Immature natural killer cell (primary cell): Measurements from ENCODE around the gene CD274. TPM values are rescaled to one million over a fixed set of nuclear protein-coding genes. Genes with fewer than 3 reads are reported as not detected.
"Not testable (repeated sequence)": the region's sequence is repeated elsewhere in the genome, so short reads cannot be mapped to it uniquely, and the experiment has no call there.

Experiments used
- DNase-seq, 3 donors: peaks; one replicate each; pipeline ENCODE4 v3.0.0; 2022; ENCODE audit warnings: mixed read lengths in 1 of 3
- H3K27ac Mint-ChIP-seq, 6 donors: one replicate each; pipeline ENCODE4 v1.8.0; 2020; ENCODE audit warnings: mixed read lengths in 6 of 6, mild to moderate bottlenecking in 5 of 6, inconsistent platforms in 4 of 6, moderate library complexity in 3 of 6
- H3K27me3 Mint-ChIP-seq, 3 donors: one replicate each; pipeline ENCODE4 v1.8.0; 2020 to 2021; ENCODE audit warnings: low read depth in 3 of 3, mild to moderate bottlenecking in 3 of 3, mixed read lengths in 3 of 3, moderate library complexity in 3 of 3, inconsistent platforms in 1 of 3
- H3K36me3 Mint-ChIP-seq, 3 donors: one replicate each; pipeline ENCODE4 v1.8.0; 2020; ENCODE audit warnings: mixed read lengths in 3 of 3, inconsistent platforms in 2 of 3, mild to moderate bottlenecking in 2 of 3
- H3K4me1 Mint-ChIP-seq, 2 donors: one replicate each; pipeline ENCODE4 v1.8.0; 2020; ENCODE audit warnings: inconsistent platforms in 2 of 2, mild to moderate bottlenecking in 2 of 2, mixed read lengths in 2 of 2, moderate library complexity in 1 of 2
- H3K4me3 Mint-ChIP-seq, 5 donors: one replicate each; pipeline ENCODE4 v1.8.0; 2020; ENCODE audit warnings: mild to moderate bottlenecking in 5 of 5, mixed read lengths in 5 of 5, inconsistent platforms in 3 of 5, moderate library complexity in 3 of 5
- H3K9me3 Mint-ChIP-seq, 6 donors: one replicate each; pipeline ENCODE4 v1.8.0; 2020; ENCODE audit warnings: mild to moderate bottlenecking in 6 of 6, mixed read lengths in 6 of 6, inconsistent platforms in 4 of 6, moderate library complexity in 3 of 6
- polyA plus RNA-seq, 3 donors: library from polyadenylated mRNA; unstranded; fragments of 300-500 nt; fragmentation: Illumina TruSeq; gene quantifications; one replicate each; pipeline ENCODE4 v1.2.3, GENCODE V29; 2021

Gene CD274
- polyA plus RNA-seq, 3 donors from 2014 or later: 1.5 to 3.1 (median 2.4) TPM

DNA sequence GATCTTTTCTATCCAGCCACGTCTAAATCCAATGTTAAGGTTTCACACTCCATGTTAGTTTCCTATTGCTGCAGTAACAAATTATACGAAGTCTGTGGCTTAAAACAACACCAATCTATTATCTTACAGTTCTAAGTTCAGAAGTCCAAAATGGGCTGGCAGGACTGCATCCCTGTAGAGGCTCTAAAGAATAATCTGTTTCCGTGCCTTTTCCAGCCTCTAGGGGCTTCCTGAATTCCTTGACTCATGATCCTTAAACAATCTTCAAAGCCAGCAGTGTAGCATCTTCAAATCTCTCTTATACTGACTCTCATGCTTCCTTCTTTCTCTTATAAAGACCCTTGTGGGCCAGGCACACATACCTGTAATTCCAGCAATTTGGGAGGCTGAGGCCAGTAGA lies 19.4 kb upstream of the CD274 start:
- peaks cover 0 to 3% (median 0%) of the 10 kb centered on the region in 3 donors for H3K27me3 Mint-ChIP-seq

GRCh38 chr9:5432890-5433289 lies 17.5 kb upstream of the CD274 start:
- not testable (repeated sequence) for H3K9me3 Mint-ChIP-seq, H3K27ac Mint-ChIP-seq, H3K27me3 Mint-ChIP-seq, DNase-seq, H3K4me3 Mint-ChIP-seq
- Mint-ChIP-seq H3K4me1 (peaks cover 18 to 30% of the 10 kb centered on the region in 2 donors), H3K36me3 (peaks cover 14 to 24% (median 17%) of the 10 kb centered on the region in 3 donors)

More for the DNA sequence above, 19.4 kb upstream of the CD274 start:
- no peaks in the 10 kb centered on the region for H3K9me3 Mint-ChIP-seq
- DNase-seq: no peak
- no peak overlapping the region for H3K27ac Mint-ChIP-seq
- H3K4me1 Mint-ChIP-seq: peaks cover under 1 to 10% of the 10 kb centered on the region in 2 donors
- H3K36me3 Mint-ChIP-seq: peaks cover 10 to 19% (median 17%) of the 10 kb centered on the region in 3 donors
- no peak overlapping the region for H3K4me3 Mint-ChIP-seq

DNA sequence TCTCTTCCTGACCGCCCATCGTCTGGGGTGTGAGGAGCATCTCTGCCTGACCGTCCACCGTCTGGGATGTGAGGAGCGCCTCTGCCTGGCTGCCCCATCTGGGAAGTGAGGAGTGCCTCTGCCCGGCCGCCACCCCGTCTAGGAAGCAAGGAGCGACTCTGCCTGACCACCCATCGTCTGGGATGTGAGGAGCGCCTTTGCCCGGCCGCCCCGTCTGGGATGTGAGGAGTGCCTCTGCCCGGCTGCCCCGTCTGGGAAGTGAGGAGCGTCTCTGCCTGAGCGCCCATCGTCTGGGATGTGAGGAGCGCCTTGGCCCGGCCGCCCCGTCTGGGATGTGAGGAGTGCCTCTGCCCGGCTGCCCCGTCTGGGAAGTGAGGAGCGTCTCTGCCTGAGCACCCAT lies 17.0 kb upstream of the CD274 start:
- not testable (repeated sequence) for H3K9me3 Mint-ChIP-seq, DNase-seq, H3K27ac Mint-ChIP-seq, H3K4me3 Mint-ChIP-seq
- H3K4me1 Mint-ChIP-seq: peaks cover 23 to 34% of the 10 kb centered on the region in 2 donors
- peaks cover 14 to 24% (median 17%) of the 10 kb centered on the region in 3 donors for H3K36me3 Mint-ChIP-seq
- peaks cover 0 to 11% (median 2%) of the 10 kb centered on the region in 3 donors for H3K27me3 Mint-ChIP-seq

DNA sequence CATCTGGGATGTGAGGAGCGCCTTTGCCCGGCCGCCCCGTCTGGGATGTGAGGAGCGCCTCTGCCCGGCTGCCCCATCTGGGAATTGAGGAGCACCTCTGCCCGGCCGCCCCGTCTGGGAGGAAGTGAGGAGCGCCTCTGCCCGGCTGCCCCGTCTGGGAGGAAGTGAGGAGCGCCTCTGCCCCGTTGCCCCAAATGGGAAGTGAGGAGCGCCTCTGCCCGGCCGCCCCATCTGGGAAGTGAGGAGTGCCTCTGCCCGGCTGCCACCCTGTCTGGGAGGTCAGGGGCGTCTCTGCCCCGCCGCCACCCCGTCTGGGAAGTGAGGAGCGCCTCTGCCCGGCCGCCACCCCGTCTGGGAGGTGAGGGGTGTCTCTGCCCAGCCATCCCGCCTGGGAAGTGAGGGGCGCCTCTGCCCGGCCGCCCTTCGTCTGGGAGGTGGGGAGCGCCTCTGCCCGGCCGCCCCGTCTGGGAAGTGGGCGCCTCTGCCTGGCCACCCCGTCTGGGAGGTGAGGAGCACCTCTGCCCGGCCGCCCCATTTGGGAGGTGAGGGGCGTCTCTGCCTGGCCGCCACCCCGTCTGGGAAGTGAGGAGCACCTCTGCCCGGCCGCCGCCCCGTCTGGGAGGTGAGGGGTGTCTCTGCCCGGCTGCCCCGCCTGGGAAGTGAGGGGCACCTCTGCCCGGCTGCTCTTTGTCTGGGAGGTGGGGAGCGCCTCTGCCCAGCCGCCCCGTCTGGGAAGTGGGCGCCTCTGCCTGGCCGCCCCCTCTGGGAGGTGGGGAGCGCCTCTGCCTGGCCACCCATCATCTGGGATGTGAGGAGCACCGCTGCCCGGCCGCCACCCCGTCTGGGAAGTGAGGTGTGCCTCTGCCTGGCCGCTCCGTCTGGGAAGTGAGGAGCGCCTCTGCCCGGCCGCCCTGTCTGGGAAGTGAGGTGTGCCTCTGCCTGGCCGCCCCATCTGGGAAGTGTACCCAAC lies 16.2 kb upstream of the CD274 start:
- not testable (repeated sequence) for DNase-seq, H3K4me3 Mint-ChIP-seq, H3K27ac Mint-ChIP-seq, H3K9me3 Mint-ChIP-seq
- Mint-ChIP-seq H3K36me3 (peaks cover 14 to 24% (median 17%) of the 10 kb centered on the region in 3 donors), H3K4me1 (peaks cover 28 to 40% of the 10 kb centered on the region in 2 donors), H3K27me3 (peaks cover 0 to 11% (median 2%) of the 10 kb centered on the region in 3 donors)

DNA sequence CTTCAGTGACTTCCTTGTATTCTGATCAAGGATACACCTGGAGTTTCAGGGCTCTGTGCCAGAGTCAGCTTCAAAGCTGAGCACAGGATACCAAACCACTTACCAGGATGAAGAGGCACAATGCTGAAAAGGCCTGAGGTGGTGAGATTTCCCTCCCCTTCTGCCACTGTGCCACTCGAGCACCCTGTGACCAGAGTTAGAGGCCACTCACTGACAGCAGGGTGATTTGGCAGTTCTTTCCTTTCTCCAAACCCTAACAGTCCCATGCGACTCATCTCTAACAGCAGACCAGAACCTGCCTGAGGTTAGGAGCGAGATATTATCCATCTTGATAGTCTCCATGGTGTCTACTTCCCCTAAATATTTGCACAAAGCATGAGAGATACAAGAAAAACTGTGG lies 14.4 kb upstream of the CD274 start:
- no peaks in the 10 kb centered on the region for H3K9me3 Mint-ChIP-seq
- H3K27me3 Mint-ChIP-seq: peaks cover 0 to 11% (median 2%) of the 10 kb centered on the region in 3 donors
- peak overlapping the region; percentile 26 to 98 (median 94) for H3K4me3 Mint-ChIP-seq
- no peak for DNase-seq
- peaks cover 12 to 17% (median 16%) of the 10 kb centered on the region in 3 donors for H3K36me3 Mint-ChIP-seq
- peak overlapping the region in 3 of 6 donors; percentile 45 to 98 (median 96) for H3K27ac Mint-ChIP-seq
- H3K4me1 Mint-ChIP-seq: peaks cover 28 to 40% of the 10 kb centered on the region in 2 donors

GRCh38 chr9:5436441-5436840 lies 13.9 kb upstream of the CD274 start:
- Mint-ChIP-seq H3K4me3 (peak overlapping the region; percentile 94 to 98 (median 95)), H3K27ac (peak overlapping the region; percentile 96 to 98 (median 98)), H3K9me3 (no peaks in the 10 kb centered on the region), H3K27me3 (peaks cover 0 to 11% (median 2%) of the 10 kb centered on the region in 3 donors), H3K36me3 (peaks cover 9 to 14% (median 14%) of the 10 kb centered on the region in 3 donors), H3K4me1 (peaks cover 28 to 40% of the 10 kb centered on the region in 2 donors)
- DNase-seq: no peak

DNA sequence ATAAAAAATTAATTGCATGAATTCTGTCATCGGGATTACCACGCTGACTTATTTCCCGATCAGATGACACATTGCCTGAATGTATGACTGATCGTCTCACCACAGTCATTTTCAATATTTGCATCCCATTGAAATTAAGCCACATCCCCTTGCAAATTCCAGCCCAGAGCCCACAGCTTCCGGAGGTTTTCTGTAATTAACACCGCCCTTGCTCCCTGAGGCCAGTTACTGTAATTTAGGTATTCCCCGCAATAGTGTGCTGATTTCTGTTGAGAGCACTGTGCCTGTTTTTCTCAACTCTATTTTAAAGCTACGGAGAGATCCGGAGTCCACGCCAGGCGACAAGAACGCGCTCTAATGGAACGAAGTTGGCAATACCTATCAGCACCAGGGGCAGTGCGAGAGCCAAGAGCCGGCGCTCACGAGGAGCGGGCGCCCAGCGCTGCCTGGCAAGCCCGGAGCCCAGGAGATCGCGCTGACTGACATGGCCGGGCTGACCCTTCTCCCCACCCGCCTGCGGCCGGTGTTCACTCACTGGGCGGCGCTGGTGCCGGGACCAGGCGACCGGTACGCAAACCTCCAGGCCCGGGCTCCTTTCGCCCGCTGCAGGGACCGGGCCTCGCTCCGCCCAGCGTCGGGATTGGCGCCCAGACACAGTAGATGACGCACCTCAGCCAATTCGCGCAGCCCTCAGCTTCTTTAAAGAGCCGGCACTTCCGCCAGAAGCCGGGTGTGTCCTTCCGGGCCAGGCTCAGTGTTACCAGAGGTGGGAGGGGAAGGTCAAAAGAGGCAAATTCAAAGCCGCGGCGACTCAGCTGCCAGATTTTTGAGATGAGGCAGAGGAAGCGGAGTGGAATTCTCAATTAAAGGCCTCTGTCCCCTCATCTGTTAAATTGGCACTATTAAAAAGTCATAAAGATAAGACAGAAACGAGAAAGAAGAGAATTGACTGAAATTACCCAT lies 12.8 kb upstream of the CD274 start, which contains the start of gene PLGRKT:
Gene PLGRKT (minus strand): TSS at position 672 of the 963 bp plus-strand sequence. CDS start 5,948 bp downstream, outside the sequence.
- peak within 1 kb of the TSS; percentile 96 to 98 (median 98) for H3K27ac Mint-ChIP-seq
- peaks cover 4 to 14% (median 6%) of the 10 kb centered on the region in 3 donors for H3K36me3 Mint-ChIP-seq
- H3K4me3 Mint-ChIP-seq: peak within 1 kb of the TSS; percentile 94 to 98 (median 95)
- peaks cover 0 to 11% (median 2%) of the 10 kb centered on the region in 3 donors for H3K27me3 Mint-ChIP-seq
- peaks cover 28 to 40% of the 10 kb centered on the region in 2 donors for H3K4me1 Mint-ChIP-seq
- peak; percentile 88 to 91 (median 89) for DNase-seq
- H3K9me3 Mint-ChIP-seq: no peaks in the 10 kb centered on the region

DNA sequence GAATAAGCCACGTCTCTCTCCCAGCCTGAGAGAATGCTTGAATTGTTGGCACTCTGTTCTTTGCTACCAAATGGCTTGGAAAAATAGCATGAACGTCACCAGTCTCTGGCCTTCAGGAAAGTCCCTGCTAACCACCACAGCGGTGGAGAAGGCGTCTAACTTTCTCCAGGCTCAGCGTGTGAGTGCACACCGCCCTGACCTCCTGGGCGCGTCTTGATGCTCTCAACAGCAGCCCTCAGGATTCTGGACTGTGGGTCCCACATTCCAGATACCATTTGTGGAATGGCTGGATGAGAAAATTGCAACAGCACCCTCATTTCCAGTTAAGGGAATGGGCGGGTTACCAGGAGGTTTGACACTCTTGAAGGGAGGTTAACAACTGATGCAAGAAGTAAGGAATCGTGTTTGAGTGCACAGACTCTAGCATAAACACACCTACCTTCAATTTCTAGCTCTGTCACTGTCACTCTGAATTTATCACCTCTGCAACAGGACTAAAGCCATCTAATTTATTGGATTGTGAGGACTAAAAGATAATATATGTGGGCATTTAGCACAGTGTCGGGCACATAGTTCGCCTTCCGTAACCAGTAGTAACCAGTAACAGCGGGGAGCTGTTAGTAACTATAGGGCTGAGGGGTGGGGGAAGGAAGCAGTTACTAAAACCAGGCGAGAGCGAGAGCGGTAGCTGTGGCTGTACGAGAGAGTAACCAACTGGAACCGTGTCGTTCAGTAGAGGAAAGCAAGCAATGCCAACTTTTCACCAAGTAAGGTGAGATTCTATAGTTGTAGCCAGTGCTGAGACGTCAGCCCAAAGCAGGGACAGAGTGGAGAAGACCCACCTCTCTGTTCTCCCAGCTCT lies 11.8 kb upstream of the CD274 start:
- H3K27me3 Mint-ChIP-seq: peaks cover 0 to 12% (median 2%) of the 10 kb centered on the region in 3 donors
- peaks cover 28 to 40% of the 10 kb centered on the region in 2 donors for H3K4me1 Mint-ChIP-seq
- peak overlapping the region; percentile 96 to 98 (median 98) for H3K27ac Mint-ChIP-seq
- no peaks in the 10 kb centered on the region for H3K9me3 Mint-ChIP-seq
- H3K36me3 Mint-ChIP-seq: peaks cover 4 to 14% (median 6%) of the 10 kb centered on the region in 3 donors
- H3K4me3 Mint-ChIP-seq: peak overlapping the region; percentile 94 to 98 (median 95)
- DNase-seq: peak; percentile 24 to 52 (median 41)

DNA sequence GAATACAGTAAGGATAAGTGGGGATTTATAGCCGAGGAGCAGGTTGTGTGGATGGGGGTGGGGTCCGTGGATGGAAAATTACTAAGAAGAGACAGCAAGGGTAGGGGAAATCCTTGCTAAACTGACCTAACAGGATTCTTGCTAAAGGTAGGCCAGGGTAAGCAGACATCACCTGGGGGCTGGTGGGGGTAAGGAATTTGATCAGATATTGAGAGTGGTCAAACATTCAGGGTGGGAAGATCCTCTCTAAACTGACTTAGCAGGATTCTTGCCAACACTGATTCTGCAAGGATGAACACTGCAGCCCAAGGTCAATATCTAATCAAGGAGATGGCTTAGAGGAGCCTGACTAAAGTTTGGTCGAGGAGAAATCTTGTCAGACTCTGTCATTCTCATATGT lies 9.9 kb upstream of the CD274 start:
- Mint-ChIP-seq H3K4me1 (peaks cover 28 to 35% of the 10 kb centered on the region in 2 donors), H3K4me3 (no peak overlapping the region), H3K27me3 (peaks cover 6 to 14% (median 9%) of the 10 kb centered on the region in 3 donors), H3K9me3 (no peaks in the 10 kb centered on the region), H3K27ac (peak overlapping the region in 2 of 6 donors; percentile 5 to 53), H3K36me3 (peaks cover under 1 to 9% (median 4%) of the 10 kb centered on the region in 3 donors)
- no peak for DNase-seq

DNA sequence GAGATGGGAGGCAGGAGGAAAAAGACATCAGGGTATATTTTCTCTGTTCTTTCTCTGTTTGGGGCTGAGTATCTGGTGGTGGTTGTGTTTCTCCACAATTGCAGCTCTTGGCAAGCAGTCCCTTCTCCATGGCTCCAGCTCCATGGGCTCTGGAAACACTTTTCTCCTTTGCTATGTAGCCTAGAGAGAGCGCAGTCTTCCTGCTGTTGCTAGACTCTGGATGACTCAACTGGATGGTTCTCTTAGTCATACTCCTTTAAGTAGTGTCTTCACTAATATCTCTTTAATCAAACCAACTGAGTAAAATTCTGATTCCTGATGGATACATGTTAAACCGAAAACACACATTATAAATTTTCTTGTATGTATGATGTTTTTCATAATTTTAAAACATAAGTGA lies 9.3 kb upstream of the CD274 start:
- DNase-seq: no peak
- peaks cover 26 to 28% of the 10 kb centered on the region in 2 donors for H3K4me1 Mint-ChIP-seq
- H3K27me3 Mint-ChIP-seq: peaks cover 6 to 14% (median 9%) of the 10 kb centered on the region in 3 donors
- no peak overlapping the region for H3K4me3 Mint-ChIP-seq
- H3K36me3 Mint-ChIP-seq: peaks cover 0 to 4% (median 4%) of the 10 kb centered on the region in 3 donors
- no peaks in the 10 kb centered on the region for H3K9me3 Mint-ChIP-seq
- H3K27ac Mint-ChIP-seq: no peak overlapping the region

DNA sequence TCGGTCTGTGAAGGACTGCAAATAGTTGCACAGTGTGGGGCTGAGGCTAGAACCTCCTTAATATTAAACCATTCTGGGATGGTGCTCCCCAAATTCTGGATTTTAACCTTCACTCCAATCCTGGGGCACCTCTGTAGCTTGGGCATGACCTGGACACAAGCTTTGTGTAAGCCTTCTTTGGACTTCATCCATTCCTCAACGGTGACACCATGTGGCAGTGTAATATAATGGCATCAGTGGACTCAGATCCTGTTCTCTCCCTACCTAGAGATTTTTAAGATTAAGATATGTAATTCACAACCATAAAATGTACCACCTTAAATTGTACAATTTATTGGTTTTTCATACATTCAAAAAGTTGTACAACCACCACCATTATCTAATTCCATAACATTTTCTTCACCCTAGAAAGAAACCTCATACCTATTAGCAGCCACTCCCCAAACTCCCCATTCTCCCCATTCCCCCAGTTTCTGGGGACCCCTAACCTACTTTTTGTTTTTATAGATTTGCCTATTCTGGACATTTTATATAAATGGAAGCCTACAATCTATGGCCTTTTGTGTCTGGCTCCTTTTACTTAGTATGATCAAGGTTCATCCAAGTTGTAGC lies 7.8 kb upstream of the CD274 start:
- no peak overlapping the region for H3K27ac Mint-ChIP-seq
- H3K27me3 Mint-ChIP-seq: peaks cover 7 to 14% (median 8%) of the 10 kb centered on the region in 3 donors
- no peak overlapping the region for H3K4me3 Mint-ChIP-seq
- DNase-seq: peak; percentile 26 to 34 (median 31)
- H3K9me3 Mint-ChIP-seq: no peaks in the 10 kb centered on the region
- H3K36me3 Mint-ChIP-seq: no peaks in the 10 kb centered on the region
- H3K4me1 Mint-ChIP-seq: peaks cover 12 to 14% of the 10 kb centered on the region in 2 donors

GRCh38 chr9:5443850-5444249 lies 6.5 kb upstream of the CD274 start:
- Mint-ChIP-seq H3K4me1 (peaks cover under 1% of the 10 kb centered on the region in 2 donors), H3K36me3 (no peaks in the 10 kb centered on the region), H3K27ac (no peak overlapping the region), H3K9me3 (no peaks in the 10 kb centered on the region), H3K4me3 (no peak overlapping the region), H3K27me3 (peaks cover 7 to 8% (median 7%) of the 10 kb centered on the region in 3 donors)
- no peak for DNase-seq
